SK-N-SH (cell line): ENCODE measurements around the gene GIN1. TPM values are rescaled to one million over a fixed set of nuclear protein-coding genes. Genes with fewer than 3 reads are reported as not detected.
"Not testable (repeated sequence)": the region's sequence is repeated elsewhere in the genome, so short reads cannot be mapped to it uniquely, and the experiment has no call there.

Experiments used
- CTCF ChIA-PET: fragments of 300-600, 350-600 bp; formaldehyde crosslinking; extraction: SDS; loops from one replicate; lab custom pipeline; 2021; lab: Yijun Ruan, JAX
- POLR2A ChIA-PET: fragments of 350-600 bp; sonication (Branson Sonifier 250); formaldehyde crosslinking; extraction: SDS; loops from one replicate; lab custom pipeline; 2020; ENCODE audit warnings: antibody characterized with exemption, inconsistent platforms; lab: Yijun Ruan, JAX
- DNase-seq: peaks from one replicate; pipeline ENCODE4 v3.0.0; 2012
- H2AFZ ChIP-seq: fragments of 200-600 bp; sonication (generic); 2 replicates; pipeline ENCODE4 v1.8.1; 2016; ENCODE audit warnings: antibody characterized with exemption, mild to moderate bottlenecking, low read depth
- H3F3A ChIP-seq: fragments of 200-600 bp; sonication (generic); replicated peaks from 2 replicates; pipeline ENCODE3; 2016; ENCODE audit warnings: antibody characterized with exemption, mild to moderate bottlenecking; ENCODE audit not compliant: insufficient read depth
- H3K27ac ChIP-seq, 2 experiments: fragments of 200-500 bp in 1 of 2; fragments of 200-600 bp in 1 of 2; sonication (Bioruptor generic) in 1 of 2; sonication (generic), shearing (Covaris generic) in 1 of 2; 2 replicates each; pipeline versions ENCODE4 v1.5.1 to v1.6.1; 2014 to 2016; ENCODE audit warnings: low read depth in 2 of 2, inconsistent platforms in 1 of 2, low read length in 1 of 2, mild to moderate bottlenecking in 1 of 2, mixed read lengths in 1 of 2
- H3K27me3 ChIP-seq: fragments of 200-600 bp; sonication (generic), shearing (Covaris generic); 2 replicates; pipeline ENCODE4 v1.6.1; 2016; ENCODE audit warnings: mixed run types; ENCODE audit not compliant: insufficient read depth
- H3K36me3 ChIP-seq, 2 experiments: fragments of 200-500 bp in 1 of 2; fragments of 200-600 bp in 1 of 2; sonication (Bioruptor generic) in 1 of 2; sonication (generic) in 1 of 2; replicated peaks in 1 of 2; 2 replicates each; pipeline versions ENCODE3 to v1.5.1; 2014 to 2016; ENCODE audit warnings: low read length in 1 of 2, mild to moderate bottlenecking in 1 of 2; ENCODE audit not compliant: insufficient read depth in 2 of 2, control insufficient read depth in 1 of 2
- H3K4me1 ChIP-seq, 2 experiments: fragments of 200-500 bp in 1 of 2; fragments of 200-600 bp in 1 of 2; sonication (Bioruptor generic) in 1 of 2; sonication (generic), shearing (Covaris generic) in 1 of 2; 2 replicates each; pipeline versions ENCODE4 v1.5.1 to v1.6.1; 2014 to 2016; ENCODE audit warnings: low read depth in 1 of 2, low read length in 1 of 2, mixed run types in 1 of 2; ENCODE audit not compliant: insufficient read depth in 2 of 2, control insufficient read depth in 1 of 2
- H3K4me2 ChIP-seq: fragments of 200-600 bp; sonication (generic), shearing (Covaris generic); 2 replicates; pipeline ENCODE4 v1.6.1; 2017; ENCODE audit warnings: mixed run types
- H3K4me3 ChIP-seq, 2 experiments: fragments of 200-500 bp in 1 of 2; fragments of 200-600 bp in 1 of 2; sonication (Bioruptor generic) in 1 of 2; sonication (generic), shearing (Covaris generic) in 1 of 2; 2 replicates each; pipeline versions ENCODE4 v1.5.1 to v1.8.1; 2014 to 2016; ENCODE audit warnings: low read depth in 2 of 2, inconsistent platforms in 1 of 2, low read length in 1 of 2, mild to moderate bottlenecking in 1 of 2, mixed read lengths in 1 of 2, moderate library complexity in 1 of 2
- H3K79me2 ChIP-seq: fragments of 200-600 bp; sonication (generic); 2 replicates; pipeline ENCODE4 v1.8.1; 2017; ENCODE audit warnings: mild to moderate bottlenecking; ENCODE audit not compliant: insufficient read depth
- H3K9ac ChIP-seq: fragments of 200-600 bp; sonication (generic); 2 replicates; pipeline ENCODE4 v1.6.1; 2017; ENCODE audit warnings: mixed run types
- H3K9me2 ChIP-seq: fragments of 200-600 bp; sonication (generic); 2 replicates; pipeline ENCODE4 v1.6.1; 2017; ENCODE audit warnings: mixed run types
- H3K9me3 ChIP-seq: fragments of 200-600 bp; sonication (generic); 2 replicates; pipeline ENCODE4 v1.6.1; 2017; ENCODE audit warnings: mixed run types, mild to moderate bottlenecking, moderate library complexity
- H4K20me1 ChIP-seq: fragments of 200-600 bp; sonication (generic); 2 replicates; pipeline ENCODE4 v1.6.1; 2017; ENCODE audit warnings: mild to moderate bottlenecking, mixed run types; ENCODE audit not compliant: insufficient read depth
- FOSL2 ChIP-seq: IDR thresholded peaks from 2 replicates; pipeline ENCODE4 v1.4.0; 2012; ENCODE audit warnings: low read depth, mild to moderate bottlenecking, moderate library complexity, borderline replicate concordance
- JUND ChIP-seq: IDR thresholded peaks from 2 replicates; pipeline ENCODE4 v1.4.0; 2012
- RFX5 ChIP-seq: IDR thresholded peaks from 2 replicates; pipeline ENCODE4 v1.6.1; 2012; ENCODE audit warnings: mild to moderate bottlenecking, improper control_type of control experiment, low read length
- YY1 ChIP-seq: IDR thresholded peaks from 2 replicates; pipeline ENCODE4 v1.4.0; 2012; ENCODE audit warnings: low read depth, mild to moderate bottlenecking
- WGBS: methylation state at CpG from one replicate; pipeline ENCODE4 v1.1.6; 2017; ENCODE audit warnings: low lambda C conversion rate; 5-methylcytosine and 5-hydroxymethylcytosine counted together
- polyA plus RNA-seq, 3 experiments: library from polyadenylated mRNA; depleted of rRNA; stranded (reverse); fragments of >200 nt; gene quantifications; 2 replicates each; pipeline ENCODE4 v1.2.3, GENCODE V29; 2012
- TF ChIP-seq, protein P1 (sequence below): IDR thresholded peaks from 2 replicates; pipeline ENCODE4 v1.6.1; 2012; ENCODE audit warnings: mild to moderate bottlenecking, low read depth, low read length, moderate library complexity

GIN1 gene
- polyA plus RNA-seq, 1 of the 3 experiments (the other 2 are of a cell fraction) = 1.3 TPM

DNA sequence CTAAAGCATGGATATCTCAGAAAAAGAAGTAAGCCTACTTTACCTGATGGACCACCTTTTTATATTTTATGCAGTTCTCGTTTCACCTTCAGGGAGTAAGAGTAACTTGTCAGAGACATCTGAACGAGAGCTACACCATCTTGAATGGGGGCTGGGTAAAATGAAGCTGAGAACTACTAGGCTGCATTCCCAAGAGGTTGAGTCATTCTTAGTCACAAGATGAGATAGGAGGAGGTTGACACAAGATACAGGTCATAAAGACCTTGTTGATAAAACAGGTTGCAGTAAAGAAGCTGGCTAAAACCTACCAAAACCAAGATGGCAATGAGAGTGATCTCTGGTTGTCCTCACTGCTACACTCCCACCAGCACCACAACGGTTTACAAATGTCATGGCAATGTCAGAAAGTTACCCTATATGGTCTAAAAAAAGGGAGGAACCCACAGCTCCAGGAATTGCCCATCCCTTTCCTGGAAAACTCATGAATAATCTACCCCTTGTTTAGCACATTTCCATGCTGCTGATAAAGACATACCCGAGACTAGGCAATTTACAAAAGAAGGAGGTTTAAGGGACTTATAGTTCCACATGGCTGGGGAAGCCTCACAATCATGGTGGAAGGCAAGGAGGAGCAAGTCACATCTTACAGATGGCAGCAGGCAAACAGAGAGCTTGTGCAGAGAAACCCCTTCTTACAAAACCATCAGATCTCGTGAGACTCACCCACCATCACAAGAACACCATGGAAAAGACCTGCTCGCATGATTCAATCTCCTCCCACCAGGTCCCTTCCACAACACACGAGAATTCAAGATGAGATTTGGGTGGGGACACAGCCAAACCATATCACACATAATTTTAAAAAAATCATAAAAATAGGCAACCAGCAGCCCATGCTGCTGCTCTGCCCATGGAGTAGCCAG lies 62.5 kb downstream of the GIN1 start:
- Histone ChIP-seq H3K9ac (no peak overlapping the region), H3K4me3 (no peak overlapping the region), H3K9me2 (no peaks in the 10 kb centered on the region), H3K4me2 (no peak overlapping the region), H3K27ac (no peak overlapping the region), H3K79me2 (no peaks in the 10 kb centered on the region), H3K27me3 (no peaks in the 10 kb centered on the region), H4K20me1 (no peaks in the 10 kb centered on the region), H3K36me3 (no peaks in the 10 kb centered on the region), H3K4me1 (no peaks in the 10 kb centered on the region; a peak in 2 of 4 replicates), H3F3A (no peaks in the 10 kb centered on the region), H2AFZ (no peak overlapping the region), H3K9me3 (no peaks in the 10 kb centered on the region)
- peak; percentile 16; the same call in 1 of the 2 replicates for TF ChIP-seq FOSL2
- no peak for TF ChIP-seq RFX5
- TF ChIP-seq, protein P1, sequence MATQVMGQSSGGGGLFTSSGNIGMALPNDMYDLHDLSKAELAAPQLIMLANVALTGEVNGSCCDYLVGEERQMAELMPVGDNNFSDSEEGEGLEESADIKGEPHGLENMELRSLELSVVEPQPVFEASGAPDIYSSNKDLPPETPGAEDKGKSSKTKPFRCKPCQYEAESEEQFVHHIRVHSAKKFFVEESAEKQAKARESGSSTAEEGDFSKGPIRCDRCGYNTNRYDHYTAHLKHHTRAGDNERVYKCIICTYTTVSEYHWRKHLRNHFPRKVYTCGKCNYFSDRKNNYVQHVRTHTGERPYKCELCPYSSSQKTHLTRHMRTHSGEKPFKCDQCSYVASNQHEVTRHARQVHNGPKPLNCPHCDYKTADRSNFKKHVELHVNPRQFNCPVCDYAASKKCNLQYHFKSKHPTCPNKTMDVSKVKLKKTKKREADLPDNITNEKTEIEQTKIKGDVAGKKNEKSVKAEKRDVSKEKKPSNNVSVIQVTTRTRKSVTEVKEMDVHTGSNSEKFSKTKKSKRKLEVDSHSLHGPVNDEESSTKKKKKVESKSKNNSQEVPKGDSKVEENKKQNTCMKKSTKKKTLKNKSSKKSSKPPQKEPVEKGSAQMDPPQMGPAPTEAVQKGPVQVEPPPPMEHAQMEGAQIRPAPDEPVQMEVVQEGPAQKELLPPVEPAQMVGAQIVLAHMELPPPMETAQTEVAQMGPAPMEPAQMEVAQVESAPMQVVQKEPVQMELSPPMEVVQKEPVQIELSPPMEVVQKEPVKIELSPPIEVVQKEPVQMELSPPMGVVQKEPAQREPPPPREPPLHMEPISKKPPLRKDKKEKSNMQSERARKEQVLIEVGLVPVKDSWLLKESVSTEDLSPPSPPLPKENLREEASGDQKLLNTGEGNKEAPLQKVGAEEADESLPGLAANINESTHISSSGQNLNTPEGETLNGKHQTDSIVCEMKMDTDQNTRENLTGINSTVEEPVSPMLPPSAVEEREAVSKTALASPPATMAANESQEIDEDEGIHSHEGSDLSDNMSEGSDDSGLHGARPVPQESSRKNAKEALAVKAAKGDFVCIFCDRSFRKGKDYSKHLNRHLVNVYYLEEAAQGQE = no peak
- no peak for TF ChIP-seq YY1
- TF ChIP-seq JUND = peak; percentile 27; the same call in 1 of the 2 replicates
- ChIA-PET CTCF (interaction anchor here (1.0 to 1.2 kb wide), 2 partner anchors 10 to 521 kb away, joined by 3 to 7 read pairs; no protein-coding TSS in a partner anchor), POLR2A (no interaction called here)
- WGBS = 69% methylated on average over 7 of the region's 7 CpGs
- no peak for DNase-seq

DNA sequence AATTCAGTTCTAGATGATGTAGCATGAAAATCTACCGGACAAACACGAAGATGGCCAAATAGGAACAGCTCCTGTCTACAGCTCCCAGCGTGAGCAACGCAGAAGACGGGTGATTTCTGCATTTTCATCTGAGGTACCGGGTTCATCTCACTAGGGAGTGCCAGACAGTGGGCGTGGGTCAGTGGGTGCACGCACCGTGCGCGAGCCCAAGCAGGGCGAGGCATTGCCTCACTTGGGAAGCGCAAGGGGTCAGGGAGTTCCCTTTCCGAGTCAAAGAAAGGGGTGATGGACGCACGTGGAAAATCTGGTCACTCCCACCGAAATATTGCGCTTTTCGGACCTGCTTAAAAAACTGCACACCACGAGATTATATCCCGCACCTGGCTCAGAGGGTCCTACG lies 73.2 kb downstream of the GIN1 start:
- H2AFZ ChIP-seq, H3F3A ChIP-seq, POLR2A ChIA-PET, H3K79me2 ChIP-seq, H3K9me3 ChIP-seq, H3K4me3 ChIP-seq, H3K9ac ChIP-seq, H4K20me1 ChIP-seq, H3K4me2 ChIP-seq, H3K27me3 ChIP-seq, DNase-seq, H3K9me2 ChIP-seq, H3K4me1 ChIP-seq, H3K36me3 ChIP-seq, H3K27ac ChIP-seq: not testable (repeated sequence)
- WGBS = 79% methylated on average over 8 of the region's 22 CpGs
- CTCF ChIA-PET = interaction anchor here (0.6 kb wide), 1 partner anchor 429 kb away, joined by 3 read pairs; no protein-coding TSS in a partner anchor
